HG02642 (cell line): ENCODE measurements around the gene NUP155.
"Not testable (repeated sequence)": the region's sequence is repeated elsewhere in the genome, so short reads cannot be mapped to it uniquely, and the experiment has no call there.

Source experiments
- ATAC-seq: cut with Tn5 transposase; IDR thresholded peaks from one replicate; pipeline ENCODE4 v1.9.1; 2021; ENCODE audit warnings: mild to moderate bottlenecking; ENCODE audit not compliant: unreplicated experiment, poor library complexity

The NUP155 gene

DNA sequence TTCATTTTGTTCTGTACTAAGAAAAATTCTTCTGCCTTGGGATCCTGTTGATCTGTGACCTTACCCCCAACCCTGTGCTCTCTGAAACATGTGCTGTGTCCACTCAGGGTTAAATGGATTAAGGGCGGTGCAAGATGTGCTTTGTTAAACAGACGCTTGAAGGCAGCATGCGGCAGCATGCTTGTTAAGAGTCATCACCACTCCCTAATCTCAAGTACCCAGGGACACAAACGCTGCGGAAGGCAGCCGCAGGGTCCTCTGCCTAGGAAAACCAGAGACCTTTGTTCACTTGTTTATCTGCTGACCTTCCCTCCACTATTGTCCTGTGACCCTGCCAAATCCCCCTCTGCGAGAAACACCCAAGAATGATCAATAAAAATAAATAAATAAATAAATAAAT lies 74.6 kb downstream of the NUP155 start:
- not testable (repeated sequence) for ATAC-seq

DNA sequence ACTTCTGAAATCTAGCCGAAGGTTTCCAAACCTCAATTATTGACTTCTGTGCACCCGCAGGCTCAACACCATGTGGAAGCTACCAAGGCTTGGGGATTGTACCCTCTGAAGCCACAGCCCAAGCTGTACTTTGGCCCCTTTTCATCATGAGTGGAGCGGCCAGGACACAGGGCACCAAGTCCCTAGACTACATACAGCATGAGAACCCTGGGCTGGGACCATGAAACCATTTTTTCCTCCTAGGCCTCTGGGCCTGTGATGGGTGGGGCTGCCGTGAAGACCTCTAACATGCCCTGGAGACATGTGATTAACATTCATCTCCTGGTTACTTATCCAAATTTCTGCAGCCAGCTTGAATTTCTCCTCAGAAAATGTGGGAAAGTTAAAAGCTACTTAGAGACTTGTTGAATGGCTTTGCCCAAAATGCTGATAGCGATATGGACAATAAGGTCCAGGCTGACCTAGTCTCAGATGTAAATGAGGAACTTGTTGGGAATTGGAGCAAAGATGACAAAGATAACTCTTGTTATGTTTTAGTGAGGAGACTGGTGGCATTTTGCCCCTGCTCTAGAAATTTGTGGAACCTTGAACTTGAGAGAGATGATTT lies 87.6 kb downstream of the NUP155 start:
- ATAC-seq: no peak

DNA sequence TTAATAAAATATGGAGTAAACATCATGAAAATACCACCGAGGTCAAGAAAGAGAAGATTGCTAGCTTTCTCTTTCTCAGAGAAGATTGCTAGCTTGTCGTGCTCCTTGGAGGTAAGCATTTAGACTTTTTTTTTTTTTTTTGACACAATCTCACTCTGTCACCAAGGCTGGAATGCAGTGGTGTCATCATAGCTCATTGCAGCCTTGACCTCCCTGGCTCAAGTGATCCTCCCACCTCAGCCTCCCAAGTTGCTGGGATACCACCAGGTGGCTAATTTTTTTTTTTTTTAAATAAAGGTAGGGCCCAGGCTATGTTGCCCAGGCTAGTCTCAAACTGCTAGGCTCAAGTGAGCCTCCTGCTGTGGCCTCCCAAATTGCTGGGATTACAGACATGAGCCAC lies 95.4 kb downstream of the NUP155 start:
- ATAC-seq: no peak

DNA sequence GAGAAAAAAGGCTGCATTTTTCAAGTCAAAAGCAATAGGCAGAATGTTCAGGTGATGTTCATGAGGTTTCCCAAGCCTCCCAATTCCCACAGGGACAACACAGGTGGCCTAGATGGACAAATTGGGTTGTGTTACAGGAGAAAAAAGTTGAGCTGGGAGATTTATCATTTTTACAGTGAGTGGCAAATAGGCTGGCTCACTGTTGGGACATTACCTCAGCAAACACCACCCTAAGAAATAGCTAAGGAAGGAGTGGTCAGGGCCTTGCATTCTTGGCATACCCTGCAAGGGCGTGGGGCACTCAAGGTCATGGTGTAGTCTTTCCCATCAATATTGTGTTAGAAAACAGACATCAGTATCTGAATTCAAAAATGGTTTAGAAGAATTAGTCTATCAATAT lies 98.4 kb downstream of the NUP155 start:
- no peak for ATAC-seq

DNA sequence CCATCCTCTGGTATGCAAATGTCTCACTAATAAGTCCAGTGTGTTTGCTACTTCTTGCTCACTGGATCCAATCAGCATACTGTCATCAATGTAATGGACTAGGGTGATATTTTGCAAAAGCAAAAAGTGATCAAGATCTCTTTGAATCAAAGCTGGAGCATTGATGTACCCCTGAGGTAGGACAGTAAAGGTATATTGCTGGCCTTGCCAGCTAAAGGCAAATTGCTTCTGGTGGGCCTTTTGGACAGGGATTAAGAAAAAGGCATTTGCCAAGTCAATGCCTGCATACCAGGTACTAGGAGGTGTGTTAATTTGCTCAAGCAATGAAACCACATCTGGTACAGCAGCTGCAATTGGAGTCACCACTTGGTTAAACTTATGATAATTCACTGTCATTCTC lies 102.8 kb downstream of the NUP155 start:
- not testable (repeated sequence) for ATAC-seq

DNA sequence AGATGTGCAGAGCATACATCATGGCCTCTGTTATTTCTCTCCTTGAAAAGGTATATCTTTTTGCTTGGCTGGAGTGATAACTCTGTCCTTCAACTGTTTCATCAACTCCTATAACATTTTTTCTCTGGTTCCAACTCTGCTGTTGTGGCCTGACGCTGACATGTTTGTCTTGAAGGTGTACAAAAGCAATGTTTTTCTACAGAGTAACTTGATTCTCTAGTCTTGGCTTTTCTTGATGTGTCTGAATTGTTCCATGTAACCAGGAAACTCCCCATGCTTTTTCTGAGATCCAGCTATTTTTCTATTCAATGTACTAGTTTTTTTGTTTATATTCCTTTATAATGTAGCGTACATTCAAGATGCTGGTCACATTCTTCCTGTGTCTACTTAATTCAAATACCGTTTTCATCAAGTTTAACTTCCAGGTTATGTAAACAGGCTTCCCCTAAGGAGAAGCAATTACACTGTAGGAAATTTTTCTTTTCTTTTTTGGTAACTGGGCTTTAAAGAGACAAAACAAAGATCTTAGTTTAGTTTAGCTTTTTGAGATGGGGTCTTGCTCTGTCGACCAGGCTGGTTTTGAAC lies 115.0 kb downstream of the NUP155 start:
- ATAC-seq: no peak

DNA sequence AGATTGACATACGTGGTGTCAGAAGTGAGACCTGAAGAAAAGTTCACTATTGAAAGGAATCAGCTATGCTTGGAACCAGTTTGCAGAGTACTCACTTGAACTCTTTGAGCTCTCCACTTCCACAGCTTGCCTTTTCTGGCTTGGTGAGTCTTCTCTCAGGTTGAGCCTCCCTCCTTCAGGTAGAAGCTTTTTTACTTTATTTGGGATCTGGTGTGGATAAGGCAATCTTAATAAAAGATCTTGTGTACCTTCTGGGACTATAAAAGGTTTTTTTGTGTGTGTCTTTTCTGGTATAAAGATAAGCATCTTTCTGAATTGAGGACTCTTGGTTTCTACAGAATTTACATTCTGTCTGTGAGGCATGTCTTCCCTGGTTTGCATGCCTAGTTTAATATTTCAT lies 116.3 kb downstream of the NUP155 start:
- no peak for ATAC-seq

DNA sequence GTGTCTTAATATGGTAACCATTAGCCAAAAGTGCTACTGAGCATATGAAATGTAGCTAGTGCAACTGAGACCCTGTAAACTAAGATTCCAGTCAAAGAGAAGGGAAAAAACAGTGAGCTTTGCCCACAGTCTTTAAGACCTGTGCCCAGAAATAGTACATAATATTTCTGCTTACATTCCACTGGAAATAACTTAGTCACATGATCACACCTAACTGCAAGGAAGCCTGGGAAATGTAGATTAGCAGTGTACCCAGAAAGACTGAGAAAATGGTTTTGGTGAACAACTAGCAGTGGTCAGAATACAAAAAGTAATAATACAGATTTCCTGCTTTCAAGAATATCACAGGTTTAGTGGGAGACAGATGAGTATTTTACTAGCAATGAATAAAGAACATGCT lies 119.2 kb downstream of the NUP155 start:
- ATAC-seq: no peak

DNA sequence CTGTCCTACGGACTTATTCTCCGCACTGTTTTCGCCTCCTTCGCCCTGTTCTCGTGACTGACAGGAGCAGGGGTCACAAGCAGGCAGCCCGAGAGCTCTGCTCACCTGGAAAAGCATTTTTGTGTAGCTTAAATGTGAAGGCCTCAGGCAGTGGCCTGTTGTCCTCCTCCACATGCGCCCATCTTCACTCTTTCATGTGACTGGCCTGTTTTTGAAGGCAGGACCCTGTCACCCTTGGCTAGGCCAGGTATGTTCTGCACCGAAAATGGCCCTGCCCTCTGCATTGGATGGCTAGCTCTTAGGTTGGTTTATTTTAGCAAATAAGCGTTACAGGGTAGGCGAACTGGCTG lies 121.1 kb downstream of the NUP155 start:
- ATAC-seq: no peak

DNA sequence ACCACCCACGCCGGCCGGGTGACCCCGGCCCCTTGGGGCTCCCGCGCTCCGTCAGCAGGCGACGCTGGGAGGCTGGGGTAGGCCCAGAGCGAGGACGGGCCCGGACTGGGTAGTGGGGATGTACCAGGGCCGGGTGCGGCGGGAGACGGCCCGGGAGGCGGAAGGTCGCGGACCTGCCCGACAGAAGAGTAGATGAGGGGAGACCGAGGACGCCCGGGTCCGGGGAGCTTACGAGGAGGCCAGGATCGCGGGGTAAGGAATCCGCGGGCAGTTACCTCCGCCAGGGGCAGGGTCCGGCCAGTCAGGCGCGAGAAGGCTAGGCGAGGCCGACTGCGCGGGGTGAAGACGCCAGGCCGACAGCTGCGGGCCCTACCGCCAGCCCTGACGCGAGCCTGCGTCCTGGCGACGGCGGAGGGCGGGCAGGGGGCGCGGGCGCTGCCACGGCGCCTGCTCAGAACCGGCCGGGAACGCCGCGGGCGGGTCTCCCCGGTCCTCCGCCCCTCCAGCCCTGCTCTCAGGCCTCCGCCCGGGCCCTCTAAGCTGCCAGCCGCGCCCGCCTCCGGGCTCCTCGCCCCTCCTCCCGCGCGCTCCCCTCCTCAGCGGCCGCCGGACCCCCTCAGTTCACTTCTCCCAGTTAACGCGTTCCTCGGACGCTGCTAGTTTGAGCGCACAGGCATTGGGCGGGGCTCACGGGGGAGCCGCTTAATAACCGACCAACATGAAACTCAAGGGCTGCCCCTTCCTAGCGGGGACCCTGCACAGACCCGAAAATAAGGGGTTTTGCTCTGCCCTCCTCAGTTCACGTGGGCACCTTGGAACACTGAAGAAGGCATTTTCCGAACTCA lies 121.7 kb downstream of the NUP155 start, which contains the start of gene CPLANE1:
Gene CPLANE1, minus strand, starts transcription at position 407 of the 845 bp plus-strand sequence. CDS start 1,678 bp downstream, outside the sequence.
- peak; percentile 90 for ATAC-seq

DNA sequence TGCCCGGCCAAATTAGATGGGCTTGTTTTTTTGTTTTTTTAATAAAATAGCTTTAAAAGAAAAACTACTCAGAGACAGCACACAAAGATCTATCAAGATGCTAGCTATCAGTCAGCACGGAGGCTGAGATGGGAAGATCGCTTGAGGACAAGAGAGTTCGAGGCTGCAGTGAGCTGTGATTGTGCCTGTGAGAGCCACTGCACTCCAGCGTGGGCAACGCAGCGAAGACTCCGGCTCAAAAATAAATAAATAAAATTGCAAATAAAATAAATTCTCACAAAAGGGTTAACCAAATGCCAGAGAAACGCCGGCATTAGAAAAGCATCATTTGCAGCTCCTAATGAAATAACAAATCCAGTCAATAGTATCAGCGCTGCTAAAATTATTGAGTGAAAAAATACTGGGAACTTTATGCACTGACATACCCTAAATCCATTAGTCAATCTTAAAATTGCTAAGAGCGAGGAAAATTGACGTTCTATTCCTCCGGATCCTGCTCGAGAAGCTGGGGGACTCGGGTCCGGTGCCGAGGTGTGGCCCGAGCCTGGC lies 122.4 kb downstream of the NUP155 start:
- ATAC-seq: no peak

DNA sequence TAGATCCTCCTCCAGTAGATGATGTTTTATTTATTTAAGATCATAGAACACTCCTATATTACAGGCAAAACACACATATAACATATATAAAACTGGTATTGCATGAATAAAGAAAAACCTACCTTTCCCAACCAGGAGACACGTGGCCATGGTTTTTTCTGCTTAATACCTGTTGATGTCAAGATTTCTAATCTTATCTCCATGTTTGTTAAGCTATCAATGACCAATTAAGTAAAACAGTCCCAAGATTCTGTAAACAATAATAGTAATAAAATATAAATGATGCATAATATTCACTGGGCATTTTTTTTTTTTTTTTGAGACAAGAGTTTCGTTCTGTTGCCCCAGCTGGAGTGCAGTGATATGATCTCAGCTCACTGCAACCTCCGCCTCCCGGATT lies 123.4 kb downstream of the NUP155 start:
- no peak for ATAC-seq

DNA sequence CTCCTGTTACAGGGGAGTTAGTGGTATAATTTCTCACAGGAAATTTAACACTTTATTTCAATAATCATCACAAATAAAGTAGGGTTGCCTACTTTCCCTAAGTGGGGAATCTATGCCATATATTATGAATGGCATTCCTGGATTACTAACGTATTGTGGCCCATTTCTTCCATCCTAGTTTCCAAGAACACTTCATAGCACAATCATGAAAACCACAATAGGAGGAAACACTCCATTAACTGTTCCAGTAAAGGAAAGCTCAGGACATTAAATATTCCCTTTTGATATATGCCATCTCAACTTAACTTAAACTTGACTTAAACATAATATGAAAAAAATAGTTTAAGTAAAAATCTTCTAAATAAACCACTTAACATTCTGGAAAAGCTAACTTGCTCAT lies 123.9 kb downstream of the NUP155 start:
- ATAC-seq: no peak
